OCI-LY7 (cell line): ENCODE measurements around the gene ZNF280A. TPM values are rescaled to one million over a fixed set of nuclear protein-coding genes. Genes with fewer than 3 reads are reported as not detected.

Experiments used
- BruUV-seq: library from RNA; stranded (reverse); fragments of 400-500 nt; replicated peaks from 2 replicates; lab custom pipeline; 2021; lab: Mats Ljungman, UMichigan
- CTCF ChIA-PET: fragments of 300-600 bp; sonication (Branson Sonifier 250); formaldehyde crosslinking; loops from one replicate; lab custom pipeline; 2022; ENCODE audit warnings: antibody characterized with exemption; ENCODE audit not compliant: unreplicated experiment; lab: Charles Lee
- POLR2A ChIA-PET: fragments of 300-600 bp; sonication (Branson Sonifier 250); formaldehyde crosslinking; loops from one replicate; lab custom pipeline; 2022; ENCODE audit warnings: antibody characterized with exemption; lab: Charles Lee
- DNase-seq: peaks from one replicate; pipeline ENCODE4 v3.0.0-alpha.2; 2015; ENCODE audit warnings: low spot score
- H2AFZ ChIP-seq: fragments of 200-600 bp; sonication (generic), shearing (Covaris generic); 2 replicates; pipeline ENCODE4 v1.6.1; 2014; ENCODE audit warnings: mild to moderate bottlenecking, antibody characterized with exemption, low read length, moderate library complexity
- H3K27ac ChIP-seq: fragments of 200-600 bp; sonication (generic); 2 replicates; pipeline ENCODE4 v1.5.1; 2014; ENCODE audit warnings: mixed run types, low read depth, mild to moderate bottlenecking, moderate library complexity, low read length, inconsistent platforms; ENCODE audit not compliant: poor library complexity, severe bottlenecking
- H3K36me3 ChIP-seq: fragments of 200-600 bp; sonication (generic); 2 replicates; pipeline ENCODE4 v1.6.1; 2014; ENCODE audit warnings: mild to moderate bottlenecking, antibody characterized with exemption, low read length, moderate library complexity, mixed read lengths; ENCODE audit not compliant: insufficient read depth
- H3K4me1 ChIP-seq: fragments of 200-600 bp; sonication (generic); 2 replicates; pipeline ENCODE4 v1.5.1; 2014; ENCODE audit warnings: mild to moderate bottlenecking, low read length; ENCODE audit not compliant: insufficient read depth, poor library complexity, severe bottlenecking
- H3K4me2 ChIP-seq: fragments of 200-600 bp; sonication (generic); 2 replicates; pipeline ENCODE4 v1.6.1; 2014; ENCODE audit warnings: mild to moderate bottlenecking, low read length
- H3K4me3 ChIP-seq: fragments of 200-600 bp; sonication (generic); 2 replicates; pipeline ENCODE4 v1.5.1; 2014; ENCODE audit warnings: mild to moderate bottlenecking, low read depth, low read length; ENCODE audit not compliant: poor library complexity, severe bottlenecking
- H3K79me2 ChIP-seq: fragments of 200-600 bp; sonication (generic); 2 replicates; pipeline ENCODE4 v1.6.1; 2016; ENCODE audit warnings: low read depth, mild to moderate bottlenecking, low read length, moderate library complexity, mixed read lengths; ENCODE audit not compliant: insufficient read depth
- H3K9me2 ChIP-seq: fragments of 200-600 bp; sonication (generic); 2 replicates; pipeline ENCODE4 v1.6.1; 2016; ENCODE audit warnings: mild to moderate bottlenecking, low read length, mixed read lengths; ENCODE audit not compliant: insufficient read depth
- H3K9me3 ChIP-seq: fragments of 200-600 bp; sonication (generic); 2 replicates; pipeline ENCODE4 v1.6.1; 2014; ENCODE audit warnings: mild to moderate bottlenecking, mixed run types, low read length, mixed read lengths
- H4K20me1 ChIP-seq: fragments of 200-600 bp; sonication (generic); 2 replicates; pipeline ENCODE4 v1.6.1; 2014; ENCODE audit warnings: mild to moderate bottlenecking, antibody characterized with exemption, low read length, moderate library complexity, mixed read lengths; ENCODE audit not compliant: insufficient read depth
- EZH2phosphoT487 ChIP-seq: fragments of 200-600 bp; sonication (generic); IDR thresholded peaks from 2 replicates; pipeline ENCODE4 v1.6.1; 2018; ENCODE audit warnings: low read depth, borderline replicate concordance, mild to moderate bottlenecking, mixed run types, antibody characterized with exemption, low read length, moderate library complexity, mixed read lengths
- intact Hi-C: fragments of 100-400 bp; cut with micrococcal nuclease; formaldehyde crosslinking; loops from one replicate; pipeline ENCODE4 v1.10.0; 2022; ENCODE audit not compliant: unreplicated experiment
- total RNA-seq, 2 experiments: library from RNA; depleted of rRNA in 1 of 2; stranded (reverse); fragments of >200 nt in 1 of 2; shearing (Covaris generic) in 1 of 2; gene quantifications; 2 replicates each; pipeline ENCODE4 v1.2.3, GENCODE V29; 2014 to 2022
- TF ChIP-seq, protein P1 (sequence below): fragments of 200-600 bp; sonication (generic); conservative IDR thresholded peaks from 2 replicates; pipeline ENCODE4 v1.5.1; 2014; ENCODE audit warnings: mild to moderate bottlenecking, antibody characterized with exemption, low read length, moderate library complexity, mixed read lengths

Gene ZNF280A
- total RNA-seq, 2 experiments from 2014 or later, result not detected

DNA sequence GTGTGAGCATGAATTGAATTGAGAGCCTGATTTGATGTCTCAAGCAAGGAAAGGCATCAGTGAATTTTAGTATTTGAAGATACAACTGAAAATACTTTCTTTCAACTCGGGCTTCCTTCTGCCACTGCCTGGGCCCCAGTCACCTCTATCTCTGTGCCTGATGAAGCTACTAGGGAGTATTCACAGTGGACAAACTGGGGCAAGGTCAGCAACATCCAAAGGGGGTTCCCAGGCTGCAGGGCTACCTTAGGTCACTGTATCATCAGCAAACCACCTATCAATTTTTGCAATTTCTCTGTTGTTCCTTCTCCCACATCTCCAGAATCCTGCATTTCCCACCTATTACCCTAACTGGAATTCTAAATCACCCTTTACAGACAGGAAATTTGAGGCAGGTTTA is 28.8 kb upstream of the ZNF280A start:
- CTCF ChIA-PET, result no interaction called here
- Histone ChIP-seq H4K20me1 (no peaks in the 10 kb centered on the region), H3K36me3 (no peaks in the 10 kb centered on the region), H3K79me2 (no peaks in the 10 kb centered on the region), H2AFZ (no peak overlapping the region), H3K4me3 (no peak overlapping the region), H3K9me2 (no peaks in the 10 kb centered on the region), H3K27ac (no peak overlapping the region), H3K4me1 (no peaks in the 10 kb centered on the region), H3K4me2 (no peak overlapping the region), H3K9me3 (no peaks in the 10 kb centered on the region)
- POLR2A ChIA-PET, result no interaction called here
- no peak for DNase-seq
- TF ChIP-seq EZH2phosphoT487, result no peak
- TF ChIP-seq, protein P1, sequence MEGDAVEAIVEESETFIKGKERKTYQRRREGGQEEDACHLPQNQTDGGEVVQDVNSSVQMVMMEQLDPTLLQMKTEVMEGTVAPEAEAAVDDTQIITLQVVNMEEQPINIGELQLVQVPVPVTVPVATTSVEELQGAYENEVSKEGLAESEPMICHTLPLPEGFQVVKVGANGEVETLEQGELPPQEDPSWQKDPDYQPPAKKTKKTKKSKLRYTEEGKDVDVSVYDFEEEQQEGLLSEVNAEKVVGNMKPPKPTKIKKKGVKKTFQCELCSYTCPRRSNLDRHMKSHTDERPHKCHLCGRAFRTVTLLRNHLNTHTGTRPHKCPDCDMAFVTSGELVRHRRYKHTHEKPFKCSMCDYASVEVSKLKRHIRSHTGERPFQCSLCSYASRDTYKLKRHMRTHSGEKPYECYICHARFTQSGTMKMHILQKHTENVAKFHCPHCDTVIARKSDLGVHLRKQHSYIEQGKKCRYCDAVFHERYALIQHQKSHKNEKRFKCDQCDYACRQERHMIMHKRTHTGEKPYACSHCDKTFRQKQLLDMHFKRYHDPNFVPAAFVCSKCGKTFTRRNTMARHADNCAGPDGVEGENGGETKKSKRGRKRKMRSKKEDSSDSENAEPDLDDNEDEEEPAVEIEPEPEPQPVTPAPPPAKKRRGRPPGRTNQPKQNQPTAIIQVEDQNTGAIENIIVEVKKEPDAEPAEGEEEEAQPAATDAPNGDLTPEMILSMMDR, result no peak
- intact Hi-C loops, result no loop called here
- no TSS peak for BruUV-seq

DNA sequence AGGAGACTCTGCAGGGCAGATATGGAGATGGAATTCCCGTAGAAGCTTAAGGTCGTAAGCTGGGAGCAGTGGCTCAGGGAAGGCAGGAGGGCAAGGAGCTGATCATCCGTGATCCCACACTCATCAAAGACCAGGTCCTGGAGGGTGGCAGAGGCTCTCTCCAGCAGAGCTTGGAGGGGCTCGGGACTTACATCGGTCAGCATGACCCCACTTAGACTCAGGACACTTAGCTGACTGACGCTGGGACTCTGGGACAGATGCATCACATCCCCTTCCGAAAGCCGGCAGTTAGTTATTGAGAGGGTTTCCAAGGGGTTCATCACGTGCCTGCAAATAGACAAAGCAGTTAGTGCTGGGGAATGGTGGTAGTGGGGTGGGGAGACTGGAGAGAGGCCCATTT is 28.2 kb upstream of the ZNF280A start:
- TF ChIP-seq, protein P1, result no peak
- no peak for TF ChIP-seq EZH2phosphoT487
- Histone ChIP-seq H4K20me1 (no peaks in the 10 kb centered on the region), H3K9me2 (no peaks in the 10 kb centered on the region), H3K4me2 (no peak overlapping the region), H3K4me3 (no peak overlapping the region), H3K79me2 (no peaks in the 10 kb centered on the region), H3K9me3 (no peaks in the 10 kb centered on the region), H2AFZ (no peak overlapping the region), H3K27ac (no peak overlapping the region), H3K36me3 (no peaks in the 10 kb centered on the region), H3K4me1 (no peaks in the 10 kb centered on the region)
- DNase-seq, result no peak
- BruUV-seq, result no TSS peak
- CTCF ChIA-PET, result no interaction called here
- intact Hi-C loops, result no loop called here
- POLR2A ChIA-PET, result no interaction called here

DNA sequence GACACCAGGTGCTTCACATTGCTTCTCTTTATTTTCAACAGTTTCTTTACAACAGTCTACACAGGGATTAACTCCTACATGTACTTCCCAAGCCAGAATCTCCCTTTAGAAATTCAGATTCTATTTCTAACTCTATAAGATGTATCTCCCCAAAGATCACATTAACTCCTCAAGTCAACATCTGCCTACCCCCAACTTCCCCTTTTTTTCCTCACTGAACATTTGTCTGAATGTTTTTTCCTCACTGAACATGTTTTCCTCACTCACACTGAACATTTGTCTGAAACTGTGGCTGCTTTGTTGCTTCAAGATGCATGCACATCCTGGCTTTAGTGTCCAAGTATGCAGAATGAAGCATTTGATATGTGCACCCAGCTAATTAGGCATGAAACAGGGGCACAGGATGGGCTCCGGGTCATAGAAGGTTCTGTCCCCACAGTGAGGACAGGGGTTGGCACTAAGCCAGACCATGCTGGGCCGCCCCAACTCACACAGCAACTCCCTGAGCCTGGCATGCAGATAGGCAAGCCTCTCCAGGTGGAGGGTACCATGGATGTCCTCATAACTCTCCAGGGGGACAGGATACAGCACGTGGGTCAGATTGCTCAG is 27.7 kb upstream of the ZNF280A start:
- CTCF ChIA-PET, result no interaction called here
- H3K9me3 ChIP-seq, result no peaks in the 10 kb centered on the region
- no TSS peak for BruUV-seq

More for the DNA sequence above, 27.7 kb upstream of the ZNF280A start:
- TF ChIP-seq, protein P1, result no peak
- Histone ChIP-seq H3K27ac (no peak overlapping the region), H3K36me3 (no peaks in the 10 kb centered on the region), H3K4me1 (no peaks in the 10 kb centered on the region), H3K4me3 (no peak overlapping the region), H2AFZ (no peak overlapping the region), H4K20me1 (no peaks in the 10 kb centered on the region), H3K4me2 (no peak overlapping the region), H3K9me2 (no peaks in the 10 kb centered on the region), H3K79me2 (no peaks in the 10 kb centered on the region)
- DNase-seq, result no peak
- intact Hi-C loops, result no loop called here
- POLR2A ChIA-PET, result no interaction called here
